HCT116 (cell line): ENCODE results near the gene MYO3B. TPM values are rescaled to one million over a fixed set of nuclear protein-coding genes. Genes with fewer than 3 reads are reported as not detected.

ENCODE experiments used
- ATAC-seq: fragments of 200-7000 bp; cut with Tn5 transposase; 2 replicates; pipeline ENCODE4 v1.9.1; 2020; ENCODE audit warnings: mild to moderate bottlenecking, moderate library complexity
- BruUV-seq: library from RNA; stranded (reverse); fragments of 400-500 nt; replicated peaks from 2 replicates; lab custom pipeline; 2021; lab: Mats Ljungman, UMichigan
- CTCF ChIA-PET: fragments of 300-600 bp; sonication (Branson Sonifier 250); formaldehyde crosslinking; loops from one replicate; lab custom pipeline; 2021; ENCODE audit warnings: antibody characterized with exemption; lab: Charles Lee
- POLR2A ChIA-PET: fragments of 300-600, 350-600 bp; sonication (Branson Sonifier 250); formaldehyde crosslinking; loops from one replicate; lab custom pipeline; 2021; ENCODE audit warnings: antibody characterized with exemption; lab: Charles Lee
- RAD21 ChIA-PET, 2 experiments: fragments of 300-600 bp; sonication (Branson Sonifier 250); formaldehyde crosslinking; loops; one replicate each; lab custom pipeline; 2023; ENCODE audit warnings: low total read pairs in 2 of 2; ENCODE audit not compliant: uncharacterized antibody in 2 of 2, unreplicated experiment in 2 of 2, low non-redundant PET in 1 of 2; lab: Charles Lee
- DNase-seq: peaks from one replicate; pipeline ENCODE4 v3.0.0-alpha.2; 2010; ENCODE audit warnings: low read depth, low spot score
- H2AFZ ChIP-seq: fragments of 200-600 bp; shearing (Covaris generic), sonication (generic); 2 replicates; pipeline ENCODE4 v1.6.1; 2017; ENCODE audit warnings: low read depth, mixed run types, mixed read lengths, antibody characterized with exemption, low read length; ENCODE audit not compliant: poor library complexity, severe bottlenecking
- H3K27ac ChIP-seq: 2 replicates; pipeline ENCODE4 v1.5.1; 2012; ENCODE audit warnings: low read depth, low read length
- H3K27me3 ChIP-seq: fragments of 200-600 bp; sonication (generic); 2 replicates; pipeline ENCODE4 v1.6.1; 2016; ENCODE audit warnings: mixed run types, low read length, mixed read lengths; ENCODE audit not compliant: insufficient read depth
- H3K36me3 ChIP-seq, 2 experiments: fragments of 200-500 bp in 1 of 2; fragments of 200-600 bp in 1 of 2; sonication (Bioruptor generic) in 1 of 2; sonication (generic) in 1 of 2; 2 replicates each; pipeline versions ENCODE4 v1.5.1 to v1.6.1; 2014 to 2016; ENCODE audit warnings: low read length in 2 of 2, inconsistent platforms in 1 of 2, mixed read lengths in 1 of 2, mixed run types in 1 of 2; ENCODE audit not compliant: insufficient read depth in 2 of 2, control insufficient read depth in 1 of 2
- H3K4me1 ChIP-seq, 2 experiments: fragments of 200-600 bp in 1 of 2; sonication (generic) in 1 of 2; 2 replicates each; pipeline versions ENCODE4 v1.5.1 to v1.6.1; 2012 to 2017; ENCODE audit warnings: low read length in 2 of 2, inconsistent platforms in 1 of 2, mild to moderate bottlenecking in 1 of 2, mixed read lengths in 1 of 2, mixed run types in 1 of 2, moderate library complexity in 1 of 2; ENCODE audit not compliant: insufficient read depth in 2 of 2, control insufficient read depth in 1 of 2
- H3K4me2 ChIP-seq: fragments of 200-600 bp; sonication (generic); 2 replicates; pipeline ENCODE4 v1.6.1; 2017; ENCODE audit warnings: mixed run types, low read length, mixed read lengths
- H3K4me3 ChIP-seq, 2 experiments: fragments of 200-600 bp in 1 of 2; sonication (generic) in 1 of 2; replicated peaks in 1 of 2; 2 replicates each; pipeline ENCODE4 v1.5.1; 2011 to 2016; ENCODE audit warnings: low read length in 2 of 2, control low read depth in 1 of 2, low read depth in 1 of 2, mild to moderate bottlenecking in 1 of 2, mixed read lengths in 1 of 2, mixed run types in 1 of 2
- H3K79me2 ChIP-seq: fragments of 200-600 bp; sonication (generic); 2 replicates; pipeline ENCODE4 v1.6.1; 2017; ENCODE audit warnings: mild to moderate bottlenecking, mixed run types, low read length, moderate library complexity, mixed read lengths; ENCODE audit not compliant: insufficient read depth
- H3K9ac ChIP-seq: fragments of 200-600 bp; sonication (generic); 2 replicates; pipeline ENCODE4 v1.6.1; 2016; ENCODE audit warnings: low read length, mixed read lengths
- H3K9me2 ChIP-seq: fragments of 200-600 bp; sonication (generic), shearing (Covaris generic); 2 replicates; pipeline ENCODE4 v1.6.1; 2017; ENCODE audit warnings: mixed run types, mild to moderate bottlenecking, moderate library complexity; ENCODE audit not compliant: insufficient read depth
- H3K9me3 ChIP-seq, 2 experiments: fragments of 200-500 bp in 1 of 2; fragments of 200-600 bp in 1 of 2; sonication (Bioruptor generic) in 1 of 2; sonication (generic) in 1 of 2; 2 replicates each; pipeline ENCODE4 v1.6.1; 2014 to 2017; ENCODE audit warnings: low read length in 2 of 2, mixed read lengths in 2 of 2, inconsistent platforms in 1 of 2, low read depth in 1 of 2, mild to moderate bottlenecking in 1 of 2, mixed run types in 1 of 2, moderate library complexity in 1 of 2; ENCODE audit not compliant: control insufficient read depth in 1 of 2, insufficient read depth in 1 of 2
- H4K20me1 ChIP-seq: fragments of 200-600 bp; sonication (generic), shearing (Covaris generic); 2 replicates; pipeline ENCODE4 v1.6.1; 2017; ENCODE audit warnings: mixed run types, mild to moderate bottlenecking, moderate library complexity; ENCODE audit not compliant: insufficient read depth
- CBX3 ChIP-seq: IDR thresholded peaks from 2 replicates; pipeline ENCODE4 v1.6.1; 2012; ENCODE audit warnings: low read depth
- EZH2 ChIP-seq: fragments of 200-600 bp; sonication (generic); IDR thresholded peaks from 2 replicates; pipeline ENCODE4 v1.6.1; 2017; ENCODE audit warnings: antibody characterized with exemption, mixed run types
- FOSL1 ChIP-seq: IDR thresholded peaks from 2 replicates; pipeline ENCODE4 v1.6.1; 2012; ENCODE audit warnings: low read depth
- POLR2A ChIP-seq: IDR thresholded peaks from 2 replicates; pipeline ENCODE4 v1.7.0; 2011; ENCODE audit warnings: borderline replicate concordance; ENCODE audit not compliant: insufficient read depth, insufficient read length; ENCODE audit errors: extremely low read depth
- RAD21 ChIP-seq: IDR thresholded peaks from 2 replicates; pipeline ENCODE4 v1.6.1; 2012; ENCODE audit warnings: low read depth, mild to moderate bottlenecking
- SP1 ChIP-seq: IDR thresholded peaks from 2 replicates; pipeline ENCODE4 v1.6.1; 2012; ENCODE audit warnings: low read depth
- YY1 ChIP-seq: IDR thresholded peaks from 2 replicates; pipeline ENCODE4 v1.6.1; 2011; ENCODE audit warnings: low read length, low read depth, moderate library complexity, mild to moderate bottlenecking; ENCODE audit not compliant: insufficient replicate concordance; ENCODE audit errors: extremely low read depth
- ZBTB33 ChIP-seq: IDR thresholded peaks from 2 replicates; pipeline ENCODE4 v1.6.1; 2011; ENCODE audit warnings: mild to moderate bottlenecking, low read length, moderate library complexity; ENCODE audit not compliant: insufficient replicate concordance; ENCODE audit errors: extremely low read depth
- intact Hi-C: fragments of 100-400 bp; cut with micrococcal nuclease; formaldehyde crosslinking; loops from 2 replicates; pipeline ENCODE4 v1.10.0; 2022
- total RNA-seq: library from RNA; stranded (reverse); gene quantifications from one replicate; pipeline ENCODE4 v1.2.1, GENCODE V29; 2021; ENCODE audit not compliant: unreplicated experiment
- TF ChIP-seq, protein P1 (sequence below), 3 experiments: fragments of 200-600 bp in 1 of 3; sonication (generic) in 1 of 3; IDR thresholded peaks in 2 of 3; conservative IDR thresholded peaks in 1 of 3; 2 replicates each; pipeline ENCODE4 v1.5.1; 2012 to 2017; ENCODE audit warnings: low read depth in 2 of 3, low read length in 2 of 3, antibody characterized with exemption in 1 of 3, borderline replicate concordance in 1 of 3, control low read depth in 1 of 3, mild to moderate bottlenecking in 1 of 3, mixed read lengths in 1 of 3, mixed run types in 1 of 3, moderate library complexity in 1 of 3; ENCODE audit not compliant: insufficient read depth in 1 of 3

MYO3B gene
- total RNA-seq, 1 experiment from 2014 or later = not detected

DNA sequence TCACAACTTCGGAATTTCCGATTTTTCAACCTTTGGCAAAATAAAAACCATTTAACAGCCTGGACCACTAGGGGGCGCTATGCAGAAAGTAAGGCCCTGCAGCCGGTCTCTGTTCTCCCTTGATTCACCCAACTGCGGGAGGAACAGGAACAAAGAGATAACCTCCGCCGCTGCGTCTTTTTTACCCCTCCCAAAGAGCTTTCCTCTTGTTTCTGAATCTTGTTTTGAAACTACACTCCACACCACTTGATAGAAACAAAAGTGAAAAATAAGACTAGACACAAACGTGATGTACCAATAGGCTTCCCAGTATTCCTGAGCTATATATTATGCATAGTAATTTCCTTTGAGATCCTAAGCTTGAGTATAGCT, 231.2 kb downstream of the MYO3B start:
- Histone ChIP-seq H3K4me2 (peak overlapping the region; percentile 69), H3K36me3 (no peaks in the 10 kb centered on the region), H3K9me3 (no peaks in the 10 kb centered on the region), H3K27ac (no peak overlapping the region), H3K4me3 (peak overlapping the region; percentile 27 to 44), H3K27me3 (no peaks in the 10 kb centered on the region), H4K20me1 (no peaks in the 10 kb centered on the region), H2AFZ (peak overlapping the region; percentile 95), H3K79me2 (no peaks in the 10 kb centered on the region), H3K9ac (no peak overlapping the region), H3K9me2 (no peaks in the 10 kb centered on the region), H3K4me1 (peaks cover 0 to 7% of the 10 kb centered on the region in 2 experiments; a peak in 1 of 4 replicates)
- ChIA-PET POLR2A (interaction anchor here (0.6 kb wide), 1 partner anchor 489 kb away, joined by 3 read pairs; no protein-coding TSS in a partner anchor), RAD21 (interaction anchor here (0.5 to 1.0 kb wide), 3 partner anchors 39 to 402 kb away, joined by 3 to 4 read pairs (median 4); no protein-coding TSS in a partner anchor), CTCF (interaction anchor here (0.7 to 2.4 kb wide), 19 partner anchors 10 to 407 kb away, joined by 3 to 26 read pairs (median 5); partner anchors contain the start of gene GAD1)
- intact Hi-C loops = loop anchor here (1.0 kb wide), 1 partner anchor 403 kb away; no protein-coding TSS in a partner anchor
- no TSS peak for BruUV-seq
- DNase-seq = peak; percentile 68
- ATAC-seq = peak; percentile 91
- TF ChIP-seq SP1 (no peak), RAD21 (peak; percentile 79), ZBTB33 (no peak), YY1 (no peak), FOSL1 (no peak), CBX3 (no peak), EZH2 (no peak), POLR2A (no peak)
- TF ChIP-seq, protein P1, sequence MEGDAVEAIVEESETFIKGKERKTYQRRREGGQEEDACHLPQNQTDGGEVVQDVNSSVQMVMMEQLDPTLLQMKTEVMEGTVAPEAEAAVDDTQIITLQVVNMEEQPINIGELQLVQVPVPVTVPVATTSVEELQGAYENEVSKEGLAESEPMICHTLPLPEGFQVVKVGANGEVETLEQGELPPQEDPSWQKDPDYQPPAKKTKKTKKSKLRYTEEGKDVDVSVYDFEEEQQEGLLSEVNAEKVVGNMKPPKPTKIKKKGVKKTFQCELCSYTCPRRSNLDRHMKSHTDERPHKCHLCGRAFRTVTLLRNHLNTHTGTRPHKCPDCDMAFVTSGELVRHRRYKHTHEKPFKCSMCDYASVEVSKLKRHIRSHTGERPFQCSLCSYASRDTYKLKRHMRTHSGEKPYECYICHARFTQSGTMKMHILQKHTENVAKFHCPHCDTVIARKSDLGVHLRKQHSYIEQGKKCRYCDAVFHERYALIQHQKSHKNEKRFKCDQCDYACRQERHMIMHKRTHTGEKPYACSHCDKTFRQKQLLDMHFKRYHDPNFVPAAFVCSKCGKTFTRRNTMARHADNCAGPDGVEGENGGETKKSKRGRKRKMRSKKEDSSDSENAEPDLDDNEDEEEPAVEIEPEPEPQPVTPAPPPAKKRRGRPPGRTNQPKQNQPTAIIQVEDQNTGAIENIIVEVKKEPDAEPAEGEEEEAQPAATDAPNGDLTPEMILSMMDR (IDR thresholded peaks at IDR 0.05 in 2 of 3, conservative IDR thresholded peaks at IDR 0.05 in 1 of 3; ENCODE audit: borderline replicate concordance in 1 of 3, insufficient read depth in 1 of 3, low read depth in 2 of 3, low read length in 2 of 3) = peak; percentile 73 to 92 (median 79); a peak in 5 of 6 replicates
